Activated B cell treated with CpG ODN at 0.5 μM for 24 hours (primary cell): ENCODE results near the gene ATP8B1. TPM values are rescaled to one million over a fixed set of nuclear protein-coding genes. Genes with fewer than 3 reads are reported as not detected.

Source experiments
- ATAC-seq: fragments of 200-7000 bp; cut with Tn5 transposase; one replicate; pipeline ENCODE4 v1.10.0; 2021; ENCODE audit warnings: low read depth, mild to moderate bottlenecking, moderate library complexity
- CTCF ChIA-PET: fragments of 350-600 bp; sonication (Branson Sonifier 250); formaldehyde crosslinking; loops from one replicate; lab custom pipeline; 2021; ENCODE audit warnings: antibody characterized with exemption; lab: Charles Lee
- POLR2A ChIA-PET: fragments of 350-600 bp; sonication (Branson Sonifier 250); formaldehyde crosslinking; loops from one replicate; lab custom pipeline; 2021; ENCODE audit warnings: antibody characterized with exemption; lab: Charles Lee
- DNase-seq: peaks from one replicate; pipeline ENCODE4 v3.0.0; 2022
- H3K27ac Mint-ChIP-seq: one replicate; pipeline ENCODE4 v1.8.0; 2020; ENCODE audit warnings: mixed read lengths
- H3K27me3 Mint-ChIP-seq: one replicate; pipeline ENCODE4 v1.8.0; 2021; ENCODE audit warnings: mixed read lengths
- H3K36me3 Mint-ChIP-seq: one replicate; pipeline ENCODE4 v1.8.0; 2021; ENCODE audit warnings: low read depth, mixed read lengths
- H3K4me1 Mint-ChIP-seq: one replicate; pipeline ENCODE4 v1.8.0; 2021; ENCODE audit warnings: mixed read lengths
- H3K4me3 Mint-ChIP-seq: one replicate; pipeline ENCODE4 v1.8.0; 2020; ENCODE audit warnings: mild to moderate bottlenecking, mixed read lengths
- H3K9me3 Mint-ChIP-seq: one replicate; pipeline ENCODE4 v1.8.0; 2020; ENCODE audit warnings: mixed read lengths
- intact Hi-C: fragments of 100-400 bp; cut with micrococcal nuclease; formaldehyde crosslinking; loops from one replicate; pipeline ENCODE4 v1.15.1; 2024
- total RNA-seq: library from RNA; stranded (reverse); gene quantifications from 2 replicates; pipeline ENCODE4 v1.2.3, GENCODE V29; 2022
- TF ChIP-seq, protein P1 (sequence below): fragments of 200-600 bp; IDR thresholded peaks from one replicate; pipeline ENCODE4 v1.8.0; 2022; ENCODE audit warnings: antibody characterized with exemption, mild to moderate bottlenecking

ATP8B1 gene
- total RNA-seq, 1 donor from 2014 or later = 0.69 TPM

DNA sequence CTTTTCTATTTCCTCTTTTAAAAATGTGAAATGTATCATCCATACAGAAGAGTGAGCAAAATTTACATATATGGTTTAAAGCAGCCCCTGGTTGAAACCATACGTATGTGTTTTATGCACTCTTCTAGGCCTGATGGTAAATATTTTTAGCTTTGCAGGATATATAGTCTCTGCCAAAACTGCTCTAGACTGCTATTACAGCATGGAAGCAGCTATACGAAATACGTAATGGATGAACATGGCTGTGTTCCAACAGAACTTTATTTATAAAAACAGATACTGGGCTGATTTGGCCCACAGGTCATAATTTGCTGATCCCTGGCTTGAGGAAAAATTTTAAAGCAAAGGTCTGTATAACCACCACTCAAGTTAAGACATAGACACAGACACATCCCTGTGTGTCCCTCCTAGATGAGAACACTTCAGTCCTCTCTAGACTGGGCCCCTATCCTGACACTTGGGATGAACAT lies 42.5 kb upstream of the ATP8B1 start:
- intact Hi-C loops = loop anchor here (1.0 kb wide), 1 partner anchor 12 kb away; no protein-coding TSS in a partner anchor
- ChIA-PET POLR2A (interaction anchor here (0.8 to 1.7 kb wide), 5 partner anchors 8 to 224 kb away, joined by 3 to 6 read pairs (median 3); partner anchors contain the start of gene NARS1), CTCF (interaction anchor here (0.6 kb wide), 2 partner anchors 11 to 63 kb away, joined by 3 read pairs; no protein-coding TSS in a partner anchor)
- DNase-seq (no peak), ATAC-seq (peak; percentile 74)
- Mint-ChIP-seq H3K27me3 (no peaks in the 10 kb centered on the region), H3K27ac (peak overlapping the region; percentile 72), H3K36me3 (no peaks in the 10 kb centered on the region), H3K4me3 (no peak overlapping the region), H3K9me3 (no peaks in the 10 kb centered on the region), H3K4me1 (peaks cover 26% of the 10 kb centered on the region)
- TF ChIP-seq, protein P1, sequence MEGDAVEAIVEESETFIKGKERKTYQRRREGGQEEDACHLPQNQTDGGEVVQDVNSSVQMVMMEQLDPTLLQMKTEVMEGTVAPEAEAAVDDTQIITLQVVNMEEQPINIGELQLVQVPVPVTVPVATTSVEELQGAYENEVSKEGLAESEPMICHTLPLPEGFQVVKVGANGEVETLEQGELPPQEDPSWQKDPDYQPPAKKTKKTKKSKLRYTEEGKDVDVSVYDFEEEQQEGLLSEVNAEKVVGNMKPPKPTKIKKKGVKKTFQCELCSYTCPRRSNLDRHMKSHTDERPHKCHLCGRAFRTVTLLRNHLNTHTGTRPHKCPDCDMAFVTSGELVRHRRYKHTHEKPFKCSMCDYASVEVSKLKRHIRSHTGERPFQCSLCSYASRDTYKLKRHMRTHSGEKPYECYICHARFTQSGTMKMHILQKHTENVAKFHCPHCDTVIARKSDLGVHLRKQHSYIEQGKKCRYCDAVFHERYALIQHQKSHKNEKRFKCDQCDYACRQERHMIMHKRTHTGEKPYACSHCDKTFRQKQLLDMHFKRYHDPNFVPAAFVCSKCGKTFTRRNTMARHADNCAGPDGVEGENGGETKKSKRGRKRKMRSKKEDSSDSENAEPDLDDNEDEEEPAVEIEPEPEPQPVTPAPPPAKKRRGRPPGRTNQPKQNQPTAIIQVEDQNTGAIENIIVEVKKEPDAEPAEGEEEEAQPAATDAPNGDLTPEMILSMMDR = no peak

DNA sequence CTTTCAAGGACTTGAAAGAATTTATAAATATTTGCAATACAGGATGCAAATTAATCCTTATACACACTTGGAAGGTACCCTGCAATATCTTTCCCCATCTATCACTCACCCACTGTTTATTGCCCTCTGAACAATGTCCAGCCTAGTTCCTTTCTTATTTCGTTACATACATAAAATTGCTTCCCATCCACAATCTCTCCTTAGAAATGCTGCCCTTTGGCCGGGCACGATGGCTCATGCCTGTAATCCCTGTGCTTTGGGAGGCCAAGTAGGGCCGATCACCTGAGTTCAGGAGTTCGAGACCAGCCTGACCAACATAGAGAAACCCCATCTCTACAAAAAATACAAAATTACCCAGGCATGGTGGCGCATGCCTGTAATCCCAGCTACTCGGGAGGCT lies 41.2 kb upstream of the ATP8B1 start:
- ATAC-seq (no peak), DNase-seq (no peak)
- H3K4me3 Mint-ChIP-seq = no peak overlapping the region
- peaks cover 34% of the 10 kb centered on the region for H3K4me1 Mint-ChIP-seq
- H3K36me3 Mint-ChIP-seq = no peaks in the 10 kb centered on the region
- H3K27ac Mint-ChIP-seq = no peak overlapping the region
- POLR2A ChIA-PET = no interaction called here
- intact Hi-C loops = no loop called here
- CTCF ChIA-PET = no interaction called here
- no peaks in the 10 kb centered on the region for H3K27me3 Mint-ChIP-seq
- no peaks in the 10 kb centered on the region for H3K9me3 Mint-ChIP-seq
- TF ChIP-seq, protein P1 = no peak

DNA sequence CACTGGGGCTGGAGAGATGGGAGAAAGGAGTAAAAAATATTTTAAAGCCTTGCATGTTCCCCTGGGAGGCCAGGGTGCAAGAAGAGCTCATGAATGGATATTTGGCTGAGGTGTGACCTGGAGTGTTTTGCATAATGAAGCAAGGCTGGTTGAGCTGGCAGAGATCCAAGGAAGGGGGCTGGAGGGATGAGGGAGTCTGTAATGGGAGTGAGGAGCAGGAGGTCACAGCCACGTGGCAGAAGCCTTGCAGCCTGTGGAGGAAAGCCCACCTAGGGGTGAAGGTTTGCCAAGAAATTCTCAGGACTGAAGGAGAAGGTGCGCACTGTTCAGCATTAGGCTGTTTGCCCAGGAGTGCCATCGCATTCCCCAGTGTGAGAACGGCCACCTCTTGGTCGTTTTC lies 40.3 kb upstream of the ATP8B1 start:
- DNase-seq (no peak), ATAC-seq (no peak)
- H3K36me3 Mint-ChIP-seq = no peaks in the 10 kb centered on the region
- POLR2A ChIA-PET = interaction anchor here (1.4 kb wide), 1 partner anchor 213 kb away, joined by 3 read pairs; no protein-coding TSS in a partner anchor
- H3K27ac Mint-ChIP-seq = no peak overlapping the region
- CTCF ChIA-PET = interaction anchor here (1.4 kb wide), 1 partner anchor 21 kb away, joined by 3 read pairs; no protein-coding TSS in a partner anchor
- intact Hi-C loops = no loop called here
- TF ChIP-seq, protein P1 = no peak
- no peak overlapping the region for H3K4me3 Mint-ChIP-seq
- H3K9me3 Mint-ChIP-seq = no peaks in the 10 kb centered on the region
- H3K4me1 Mint-ChIP-seq = peaks cover 42% of the 10 kb centered on the region
- no peaks in the 10 kb centered on the region for H3K27me3 Mint-ChIP-seq

DNA sequence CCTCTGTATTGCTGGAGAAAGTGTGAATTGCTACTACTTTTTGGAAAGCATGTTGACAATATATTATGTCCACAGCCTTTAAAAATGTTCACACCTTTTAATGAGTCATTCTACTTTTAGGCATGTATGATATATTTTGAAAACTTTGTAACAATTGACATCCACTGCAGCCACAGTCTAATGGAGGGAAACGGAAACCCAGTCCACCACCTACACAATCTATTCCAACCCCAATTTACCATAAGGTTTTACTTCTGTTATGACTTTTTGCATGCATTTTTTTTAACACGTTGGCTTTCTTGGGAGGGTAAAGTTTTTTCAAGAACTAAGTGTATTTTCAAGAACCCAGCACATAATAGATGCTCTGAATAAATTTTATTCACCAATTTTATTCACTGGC lies 38.5 kb upstream of the ATP8B1 start:
- no peak for ATAC-seq

DNA sequence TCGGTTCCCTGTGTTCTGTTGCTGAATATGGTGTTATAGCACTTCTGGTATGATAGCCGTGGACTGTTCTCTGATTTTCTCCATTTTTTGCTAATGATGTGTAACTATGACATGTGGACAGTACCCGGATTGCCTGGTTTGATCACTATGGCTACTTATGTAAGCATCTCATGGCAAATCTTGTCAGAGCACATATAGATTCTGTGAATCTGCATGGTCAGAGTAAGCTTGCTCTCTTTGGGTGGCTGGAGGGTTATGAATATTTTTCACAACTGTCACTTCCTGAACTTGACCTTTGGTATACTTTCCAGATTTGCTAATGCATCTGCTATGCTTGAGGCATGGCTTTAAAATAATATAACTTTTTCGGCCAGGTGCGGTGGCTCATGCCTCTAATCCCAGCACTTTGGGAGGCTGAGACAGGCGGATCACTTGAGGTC lies 36.8 kb upstream of the ATP8B1 start:
- H3K27ac Mint-ChIP-seq = no peak overlapping the region
- TF ChIP-seq, protein P1 = no peak
- ChIA-PET CTCF (interaction anchor here (0.8 kb wide), 1 partner anchor 278 kb away, joined by 3 read pairs; no protein-coding TSS in a partner anchor), POLR2A (no interaction called here)
- H3K27me3 Mint-ChIP-seq = no peaks in the 10 kb centered on the region
- intact Hi-C loops = loop anchor here (2.0 to 10.0 kb wide), 3 partner anchors 91 to 815 kb away; partner anchors contain the start of gene NEDD4L
- ATAC-seq (no peak), DNase-seq (no peak)
- H3K9me3 Mint-ChIP-seq = no peaks in the 10 kb centered on the region
- peak overlapping the region; percentile 30 for H3K4me3 Mint-ChIP-seq
- H3K36me3 Mint-ChIP-seq = no peaks in the 10 kb centered on the region
- H3K4me1 Mint-ChIP-seq = peaks cover 58% of the 10 kb centered on the region

More for the DNA sequence above, 38.5 kb upstream of the ATP8B1 start:
- Mint-ChIP-seq H3K36me3 (no peaks in the 10 kb centered on the region), H3K27me3 (no peaks in the 10 kb centered on the region), H3K4me1 (peaks cover 58% of the 10 kb centered on the region), H3K27ac (no peak overlapping the region), H3K4me3 (peak overlapping the region; percentile 12), H3K9me3 (no peaks in the 10 kb centered on the region)
- intact Hi-C loops = no loop called here
- TF ChIP-seq, protein P1 = no peak
- DNase-seq = no peak
- ChIA-PET POLR2A (no interaction called here), CTCF (no interaction called here)
